Tibial artery (tissue), 4 donors: Measurements from ENCODE around the gene NEDD4L.

Source experiments
- DNase-seq, 2 donors: peaks; one replicate each; pipeline ENCODE4 v3.0.0-alpha.2; 2019
- H3K27ac ChIP-seq, 2 donors: fragments of 200-600 bp; sonication (generic) in 1 of 2; 1 replicate in 1 of 2; 2 replicates in 1 of 2; pipeline ENCODE4 v1.5.1; 2018 to 2019; ENCODE audit warnings: mild to moderate bottlenecking in 1 of 2
- H3K27me3 ChIP-seq, 2 donors: fragments of 200-600 bp; sonication (generic) in 1 of 2; one replicate each; pipeline versions ENCODE4 v1.5.1 to v1.6.0; 2016 to 2019
- H3K36me3 ChIP-seq, 3 donors: fragments of 200-600 bp; sonication (generic) in 2 of 3; one replicate each; pipeline ENCODE4 v1.5.1; 2016 to 2019; ENCODE audit warnings: mild to moderate bottlenecking in 2 of 3
- H3K4me1 ChIP-seq, 4 donors: fragments of 200-600 bp; sonication (generic) in 2 of 4; 1 replicate in 3 of 4; 2 replicates in 1 of 4; pipeline ENCODE4 v1.5.1; 2016 to 2019
- H3K4me3 ChIP-seq, 2 donors: fragments of 200-600 bp; sonication (generic) in 1 of 2; 1 replicate in 1 of 2; 2 replicates in 1 of 2; pipeline ENCODE4 v1.5.1; 2018 to 2019; ENCODE audit warnings: mild to moderate bottlenecking in 2 of 2
- H3K9me3 ChIP-seq, 3 donors: fragments of 200-600 bp; sonication (generic) in 1 of 3; one replicate each; pipeline ENCODE4 v1.5.1; 2016 to 2019
- CTCF ChIP-seq, 2 experiments: fragments of 200-600 bp in 1 of 2; fragments of 450-650 bp in 1 of 2; IDR thresholded peaks; one replicate each; pipeline ENCODE4 v1.5.1; 2017 to 2019; ENCODE audit warnings: antibody characterized with exemption in 2 of 2, mild to moderate bottlenecking in 1 of 2, moderate library complexity in 1 of 2
- intact Hi-C: fragments of 100-400 bp; cut with DNase I; formaldehyde crosslinking; loops from one replicate; pipeline ENCODE4 v1.15.0; 2023; ENCODE audit warnings: low total_unique reads

NEDD4L gene

GRCh38 chr18:58117786-58118403, 73.9 kb downstream of the NEDD4L start:
- H3K27ac ChIP-seq: no peak overlapping the region

GRCh38 chr18:58118536-58118935, 74.5 kb downstream of the NEDD4L start:
- TF ChIP-seq CTCF (IDR thresholded peaks at IDR 0.05): no peak
- intact Hi-C loops: no loop called here
- Histone ChIP-seq H3K27ac (no peak overlapping the region), H3K27me3 (no peaks in the 10 kb centered on the region), H3K9me3 (no peaks in the 10 kb centered on the region), H3K4me1 (no peaks in the 10 kb centered on the region), H3K4me3 (no peak overlapping the region), H3K36me3 (no peaks in the 10 kb centered on the region)
- no peak for DNase-seq

More at GRCh38 chr18:58117786-58118403, 73.9 kb downstream of the NEDD4L start:
- Histone ChIP-seq H3K27me3 (no peaks in the 10 kb centered on the region), H3K4me1 (no peaks in the 10 kb centered on the region), H3K4me3 (no peak overlapping the region), H3K36me3 (no peaks in the 10 kb centered on the region), H3K9me3 (no peaks in the 10 kb centered on the region)
- intact Hi-C loops: no loop called here
- TF ChIP-seq CTCF (IDR thresholded peaks at IDR 0.05): no peak
- DNase-seq: no peak

- intact Hi-C loops: loop anchor here (2.0 to 5.0 kb wide), 3 partner anchors 75 to 488 kb away; partner anchors contain the start of gene NEDD4L
- Histone ChIP-seq H3K27ac (no peak overlapping the region), H3K36me3 (no peaks in the 10 kb centered on the region), H3K4me1 (no peaks in the 10 kb centered on the region), H3K27me3 (no peaks in the 10 kb centered on the region), H3K4me3 (no peak overlapping the region), H3K9me3 (no peaks in the 10 kb centered on the region)
- no peak for TF ChIP-seq CTCF (IDR thresholded peaks at IDR 0.05)
- no peak for DNase-seq
These were observed 75.8 kb downstream of the NEDD4L start for GRCh38 chr18:58119819-58120218.

GRCh38 chr18:58124475-58124874, 80.4 kb downstream of the NEDD4L start:
- Histone ChIP-seq H3K9me3 (no peaks in the 10 kb centered on the region), H3K27me3 (no peaks in the 10 kb centered on the region), H3K4me3 (no peak overlapping the region), H3K36me3 (no peaks in the 10 kb centered on the region), H3K4me1 (no peaks in the 10 kb centered on the region), H3K27ac (no peak overlapping the region)
- intact Hi-C loops: loop anchor here (5.0 kb wide), 2 partner anchors 232 to 492 kb away; no protein-coding TSS in a partner anchor
- TF ChIP-seq CTCF (IDR thresholded peaks at IDR 0.05): no peak
- no peak for DNase-seq

- intact Hi-C loops: loop anchor here (5.0 kb wide), 1 partner anchor 248 kb away; no protein-coding TSS in a partner anchor
- no peak overlapping the region for H3K4me3 ChIP-seq
- no peaks in the 10 kb centered on the region for H3K9me3 ChIP-seq
- H3K27me3 ChIP-seq: no peaks in the 10 kb centered on the region
- TF ChIP-seq CTCF (IDR thresholded peaks at IDR 0.05): no peak
- no peaks in the 10 kb centered on the region for H3K4me1 ChIP-seq
- no peak overlapping the region for H3K27ac ChIP-seq
- no peak for DNase-seq
- no peaks in the 10 kb centered on the region for H3K36me3 ChIP-seq
These were observed 81.2 kb downstream of the NEDD4L start for GRCh38 chr18:58125183-58125582.
